HCT116 (cell line): ENCODE data around the gene CYP4F11. TPM values are rescaled to one million over a fixed set of nuclear protein-coding genes. Genes with fewer than 3 reads are reported as not detected.

ENCODE experiments used
- ATAC-seq: fragments of 200-7000 bp; cut with Tn5 transposase; 2 replicates; pipeline ENCODE4 v1.9.1; 2020; ENCODE audit warnings: mild to moderate bottlenecking, moderate library complexity
- BruUV-seq: library from RNA; stranded (reverse); fragments of 400-500 nt; replicated peaks from 2 replicates; lab custom pipeline; 2021; lab: Mats Ljungman, UMichigan
- CTCF ChIA-PET: fragments of 300-600 bp; sonication (Branson Sonifier 250); formaldehyde crosslinking; loops from one replicate; lab custom pipeline; 2021; ENCODE audit warnings: antibody characterized with exemption; lab: Charles Lee
- POLR2A ChIA-PET: fragments of 300-600, 350-600 bp; sonication (Branson Sonifier 250); formaldehyde crosslinking; loops from one replicate; lab custom pipeline; 2021; ENCODE audit warnings: antibody characterized with exemption; lab: Charles Lee
- RAD21 ChIA-PET, 2 experiments: fragments of 300-600 bp; sonication (Branson Sonifier 250); formaldehyde crosslinking; loops; one replicate each; lab custom pipeline; 2023; ENCODE audit warnings: low total read pairs in 2 of 2; ENCODE audit not compliant: uncharacterized antibody in 2 of 2, unreplicated experiment in 2 of 2, low non-redundant PET in 1 of 2; lab: Charles Lee
- DNase-seq: peaks from one replicate; pipeline ENCODE4 v3.0.0-alpha.2; 2010; ENCODE audit warnings: low read depth, low spot score
- H2AFZ ChIP-seq: fragments of 200-600 bp; shearing (Covaris generic), sonication (generic); 2 replicates; pipeline ENCODE4 v1.6.1; 2017; ENCODE audit warnings: low read depth, mixed run types, mixed read lengths, antibody characterized with exemption, low read length; ENCODE audit not compliant: poor library complexity, severe bottlenecking
- H3K27ac ChIP-seq: 2 replicates; pipeline ENCODE4 v1.5.1; 2012; ENCODE audit warnings: low read depth, low read length
- H3K27me3 ChIP-seq: fragments of 200-600 bp; sonication (generic); 2 replicates; pipeline ENCODE4 v1.6.1; 2016; ENCODE audit warnings: mixed run types, low read length, mixed read lengths; ENCODE audit not compliant: insufficient read depth
- H3K36me3 ChIP-seq, 2 experiments: fragments of 200-500 bp in 1 of 2; fragments of 200-600 bp in 1 of 2; sonication (Bioruptor generic) in 1 of 2; sonication (generic) in 1 of 2; 2 replicates each; pipeline versions ENCODE4 v1.5.1 to v1.6.1; 2014 to 2016; ENCODE audit warnings: low read length in 2 of 2, inconsistent platforms in 1 of 2, mixed read lengths in 1 of 2, mixed run types in 1 of 2; ENCODE audit not compliant: insufficient read depth in 2 of 2, control insufficient read depth in 1 of 2
- H3K4me1 ChIP-seq, 2 experiments: fragments of 200-600 bp in 1 of 2; sonication (generic) in 1 of 2; 2 replicates each; pipeline versions ENCODE4 v1.5.1 to v1.6.1; 2012 to 2017; ENCODE audit warnings: low read length in 2 of 2, inconsistent platforms in 1 of 2, mild to moderate bottlenecking in 1 of 2, mixed read lengths in 1 of 2, mixed run types in 1 of 2, moderate library complexity in 1 of 2; ENCODE audit not compliant: insufficient read depth in 2 of 2, control insufficient read depth in 1 of 2
- H3K4me2 ChIP-seq: fragments of 200-600 bp; sonication (generic); 2 replicates; pipeline ENCODE4 v1.6.1; 2017; ENCODE audit warnings: mixed run types, low read length, mixed read lengths
- H3K4me3 ChIP-seq, 2 experiments: fragments of 200-600 bp in 1 of 2; sonication (generic) in 1 of 2; replicated peaks in 1 of 2; 2 replicates each; pipeline ENCODE4 v1.5.1; 2011 to 2016; ENCODE audit warnings: low read length in 2 of 2, control low read depth in 1 of 2, low read depth in 1 of 2, mild to moderate bottlenecking in 1 of 2, mixed read lengths in 1 of 2, mixed run types in 1 of 2
- H3K79me2 ChIP-seq: fragments of 200-600 bp; sonication (generic); 2 replicates; pipeline ENCODE4 v1.6.1; 2017; ENCODE audit warnings: mild to moderate bottlenecking, mixed run types, low read length, moderate library complexity, mixed read lengths; ENCODE audit not compliant: insufficient read depth
- H3K9ac ChIP-seq: fragments of 200-600 bp; sonication (generic); 2 replicates; pipeline ENCODE4 v1.6.1; 2016; ENCODE audit warnings: low read length, mixed read lengths
- H3K9me2 ChIP-seq: fragments of 200-600 bp; sonication (generic), shearing (Covaris generic); 2 replicates; pipeline ENCODE4 v1.6.1; 2017; ENCODE audit warnings: mixed run types, mild to moderate bottlenecking, moderate library complexity; ENCODE audit not compliant: insufficient read depth
- H3K9me3 ChIP-seq, 2 experiments: fragments of 200-500 bp in 1 of 2; fragments of 200-600 bp in 1 of 2; sonication (Bioruptor generic) in 1 of 2; sonication (generic) in 1 of 2; 2 replicates each; pipeline ENCODE4 v1.6.1; 2014 to 2017; ENCODE audit warnings: low read length in 2 of 2, mixed read lengths in 2 of 2, inconsistent platforms in 1 of 2, low read depth in 1 of 2, mild to moderate bottlenecking in 1 of 2, mixed run types in 1 of 2, moderate library complexity in 1 of 2; ENCODE audit not compliant: control insufficient read depth in 1 of 2, insufficient read depth in 1 of 2
- H4K20me1 ChIP-seq: fragments of 200-600 bp; sonication (generic), shearing (Covaris generic); 2 replicates; pipeline ENCODE4 v1.6.1; 2017; ENCODE audit warnings: mixed run types, mild to moderate bottlenecking, moderate library complexity; ENCODE audit not compliant: insufficient read depth
- ATF3 ChIP-seq: IDR thresholded peaks from 2 replicates; pipeline ENCODE4 v1.6.1; 2012
- CEBPB ChIP-seq: IDR thresholded peaks from 2 replicates; pipeline ENCODE4 v1.6.1; 2012; ENCODE audit warnings: low read depth
- ELF1 ChIP-seq: IDR thresholded peaks from 2 replicates; pipeline ENCODE4 v1.6.1; 2012; ENCODE audit warnings: low read depth, borderline replicate concordance
- EZH2 ChIP-seq: fragments of 200-600 bp; sonication (generic); IDR thresholded peaks from 2 replicates; pipeline ENCODE4 v1.6.1; 2017; ENCODE audit warnings: antibody characterized with exemption, mixed run types
- EZH2phosphoT487 ChIP-seq: fragments of 200-600 bp; IDR thresholded peaks from 2 replicates; pipeline ENCODE4 v1.6.1; 2018; ENCODE audit warnings: antibody characterized with exemption, borderline replicate concordance
- FOSL1 ChIP-seq: IDR thresholded peaks from 2 replicates; pipeline ENCODE4 v1.6.1; 2012; ENCODE audit warnings: low read depth
- RAD21 ChIP-seq: IDR thresholded peaks from 2 replicates; pipeline ENCODE4 v1.6.1; 2012; ENCODE audit warnings: low read depth, mild to moderate bottlenecking
- SRF ChIP-seq: IDR thresholded peaks from 2 replicates; pipeline ENCODE4 v1.6.1; 2012; ENCODE audit warnings: low read depth
- YY1 ChIP-seq: IDR thresholded peaks from 2 replicates; pipeline ENCODE4 v1.6.1; 2011; ENCODE audit warnings: low read length, low read depth, moderate library complexity, mild to moderate bottlenecking; ENCODE audit not compliant: insufficient replicate concordance; ENCODE audit errors: extremely low read depth
- ZFX ChIP-seq: fragments of 450-650 bp; IDR thresholded peaks from 2 replicates; pipeline ENCODE4 v1.6.1; 2017
- intact Hi-C: fragments of 100-400 bp; cut with micrococcal nuclease; formaldehyde crosslinking; loops from 2 replicates; pipeline ENCODE4 v1.10.0; 2022
- total RNA-seq: library from RNA; stranded (reverse); gene quantifications from one replicate; pipeline ENCODE4 v1.2.1, GENCODE V29; 2021; ENCODE audit not compliant: unreplicated experiment
- TF ChIP-seq, protein P1 (sequence below), 3 experiments: fragments of 200-600 bp in 1 of 3; sonication (generic) in 1 of 3; IDR thresholded peaks in 2 of 3; conservative IDR thresholded peaks in 1 of 3; 2 replicates each; pipeline ENCODE4 v1.5.1; 2012 to 2017; ENCODE audit warnings: low read depth in 2 of 3, low read length in 2 of 3, antibody characterized with exemption in 1 of 3, borderline replicate concordance in 1 of 3, control low read depth in 1 of 3, mild to moderate bottlenecking in 1 of 3, mixed read lengths in 1 of 3, mixed run types in 1 of 3, moderate library complexity in 1 of 3; ENCODE audit not compliant: insufficient read depth in 1 of 3

The CYP4F11 gene
- total RNA-seq, 1 experiment from 2014 or later: 17.9 TPM

- Histone ChIP-seq H3K4me2 (no peak overlapping the region), H3K9me2 (no peaks in the 10 kb centered on the region), H4K20me1 (no peaks in the 10 kb centered on the region), H3K4me3 (no peak overlapping the region), H2AFZ (no peak overlapping the region), H3K9ac (no peak overlapping the region), H3K9me3 (no peaks in the 10 kb centered on the region), H3K36me3 (peaks cover 0 to 30% of the 10 kb centered on the region in 2 experiments; a peak in 2 of 4 replicates), H3K27me3 (no peaks in the 10 kb centered on the region)
- CTCF ChIA-PET: no interaction called here
- BruUV-seq: no TSS peak
- no peak for DNase-seq
- POLR2A ChIA-PET: no interaction called here
- TF ChIP-seq SRF (no peak), EZH2 (no peak), ATF3 (no peak), ELF1 (no peak), FOSL1 (no peak), EZH2phosphoT487 (no peak), ZFX (no peak), CEBPB (no peak), RAD21 (no peak), YY1 (no peak)
- TF ChIP-seq, protein P1, sequence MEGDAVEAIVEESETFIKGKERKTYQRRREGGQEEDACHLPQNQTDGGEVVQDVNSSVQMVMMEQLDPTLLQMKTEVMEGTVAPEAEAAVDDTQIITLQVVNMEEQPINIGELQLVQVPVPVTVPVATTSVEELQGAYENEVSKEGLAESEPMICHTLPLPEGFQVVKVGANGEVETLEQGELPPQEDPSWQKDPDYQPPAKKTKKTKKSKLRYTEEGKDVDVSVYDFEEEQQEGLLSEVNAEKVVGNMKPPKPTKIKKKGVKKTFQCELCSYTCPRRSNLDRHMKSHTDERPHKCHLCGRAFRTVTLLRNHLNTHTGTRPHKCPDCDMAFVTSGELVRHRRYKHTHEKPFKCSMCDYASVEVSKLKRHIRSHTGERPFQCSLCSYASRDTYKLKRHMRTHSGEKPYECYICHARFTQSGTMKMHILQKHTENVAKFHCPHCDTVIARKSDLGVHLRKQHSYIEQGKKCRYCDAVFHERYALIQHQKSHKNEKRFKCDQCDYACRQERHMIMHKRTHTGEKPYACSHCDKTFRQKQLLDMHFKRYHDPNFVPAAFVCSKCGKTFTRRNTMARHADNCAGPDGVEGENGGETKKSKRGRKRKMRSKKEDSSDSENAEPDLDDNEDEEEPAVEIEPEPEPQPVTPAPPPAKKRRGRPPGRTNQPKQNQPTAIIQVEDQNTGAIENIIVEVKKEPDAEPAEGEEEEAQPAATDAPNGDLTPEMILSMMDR (IDR thresholded peaks at IDR 0.05 in 2 of 3, conservative IDR thresholded peaks at IDR 0.05 in 1 of 3; ENCODE audit: borderline replicate concordance in 1 of 3, insufficient read depth in 1 of 3, low read depth in 2 of 3, low read length in 2 of 3): no peak
- TF ChIP-seq, all 23 proteins: peak for 0
- intact Hi-C loops: no loop called here
- Histone ChIP-seq H3K79me2 (peaks cover 7% of the 10 kb centered on the region; the same call in 1 of the 2 replicates), H3K27ac (no peak overlapping the region), H3K4me1 (no peaks in the 10 kb centered on the region)
- no peak for ATAC-seq
- RAD21 ChIA-PET: no interaction called here
Measured at GRCh38 chr19:15922021-15922420, 12.3 kb downstream of the CYP4F11 start.
